DND-41 (cell line): ENCODE results near the gene PCLO.

ENCODE experiments used
- ATAC-seq: fragments of 200-7000 bp; cut with Tn5 transposase; 3 replicates; pipeline ENCODE4 v1.9.1; 2021; ENCODE audit warnings: low read depth; ENCODE audit not compliant: insufficient read depth
- DNase-seq: peaks from one replicate; pipeline ENCODE4 v3.0.0-alpha.2; 2020
- H2AFZ ChIP-seq: 2 replicates; pipeline ENCODE4 v1.6.0; 2012; ENCODE audit warnings: low read depth, low read length
- H3K27ac ChIP-seq: 2 replicates; pipeline ENCODE4 v1.5.1; 2012; ENCODE audit warnings: low read length, inconsistent platforms
- H3K27me3 ChIP-seq: fragments of 200-600 bp; sonication (generic); 2 replicates; pipeline ENCODE4 v1.6.0; 2012; ENCODE audit warnings: low read length, mild to moderate bottlenecking, inconsistent platforms; ENCODE audit not compliant: insufficient read depth, poor library complexity
- H3K36me3 ChIP-seq: 2 replicates; pipeline ENCODE4 v1.5.1; 2012; ENCODE audit warnings: low read length, inconsistent platforms; ENCODE audit not compliant: insufficient read depth
- H3K4me1 ChIP-seq: 2 replicates; pipeline ENCODE4 v1.5.1; 2012; ENCODE audit warnings: mild to moderate bottlenecking, low read length; ENCODE audit not compliant: insufficient read depth
- H3K4me2 ChIP-seq: 2 replicates; pipeline ENCODE4 v1.6.0; 2012; ENCODE audit warnings: mild to moderate bottlenecking, moderate library complexity, low read length, inconsistent platforms; ENCODE audit not compliant: insufficient read depth
- H3K4me3 ChIP-seq, 2 experiments: fragments of 200-600 bp in 1 of 2; shearing (Covaris generic) in 1 of 2; 2 replicates each; pipeline ENCODE4 v1.5.1; 2012 to 2016; ENCODE audit warnings: inconsistent platforms in 2 of 2, low read length in 2 of 2, mild to moderate bottlenecking in 2 of 2, low read depth in 1 of 2, moderate library complexity in 1 of 2
- H3K79me2 ChIP-seq: 2 replicates; pipeline ENCODE4 v1.6.0; 2012; ENCODE audit warnings: low read length, inconsistent platforms; ENCODE audit not compliant: insufficient read depth
- H3K9ac ChIP-seq: 2 replicates; pipeline ENCODE4 v1.6.0; 2012; ENCODE audit warnings: low read depth, mild to moderate bottlenecking, inconsistent platforms, low read length, moderate library complexity
- H3K9me3 ChIP-seq: 2 replicates; pipeline ENCODE4 v1.5.1; 2012; ENCODE audit warnings: low read length, moderate library complexity, mild to moderate bottlenecking, inconsistent platforms; ENCODE audit not compliant: insufficient read depth, severe bottlenecking
- H4K20me1 ChIP-seq: 2 replicates; pipeline ENCODE4 v1.6.0; 2012; ENCODE audit warnings: low read length; ENCODE audit not compliant: insufficient read depth
- CTCF ChIP-seq: IDR thresholded peaks from 2 replicates; pipeline ENCODE4 v1.5.1; 2012; ENCODE audit warnings: borderline replicate concordance, low read length, moderate library complexity, mild to moderate bottlenecking; ENCODE audit not compliant: poor library complexity, severe bottlenecking; ENCODE audit errors: extremely low read depth
- EZH2 ChIP-seq: IDR thresholded peaks from 3 replicates; pipeline ENCODE4 v1.6.1; 2012; ENCODE audit warnings: borderline replicate concordance, low read depth, mild to moderate bottlenecking, moderate library complexity, low read length, inconsistent platforms; ENCODE audit not compliant: severe bottlenecking

Gene PCLO

GRCh38 chr7:83204715-83205114 lies 42.0 kb upstream of the PCLO start:
- no peak overlapping the region for H3K27ac ChIP-seq
- H3K27me3 ChIP-seq = no peaks in the 10 kb centered on the region
- H3K9me3 ChIP-seq = no peaks in the 10 kb centered on the region
- H2AFZ ChIP-seq = no peak overlapping the region
- H3K4me2 ChIP-seq = no peak overlapping the region
- H3K4me1 ChIP-seq = no peaks in the 10 kb centered on the region
- H3K9ac ChIP-seq = no peak overlapping the region
- no peaks in the 10 kb centered on the region for H3K36me3 ChIP-seq
- DNase-seq = no peak
- no peaks in the 10 kb centered on the region for H4K20me1 ChIP-seq
- no peak overlapping the region for H3K4me3 ChIP-seq
- no peak for ATAC-seq
- TF ChIP-seq EZH2 (no peak), CTCF (no peak)
- no peaks in the 10 kb centered on the region for H3K79me2 ChIP-seq

GRCh38 chr7:83201355-83201754 lies 38.7 kb upstream of the PCLO start:
- TF ChIP-seq CTCF = no peak
- TF ChIP-seq EZH2 = no peak
- DNase-seq (no peak), ATAC-seq (no peak)
- H3K9me3 ChIP-seq = no peaks in the 10 kb centered on the region
- H3K4me1 ChIP-seq = no peaks in the 10 kb centered on the region
- no peak overlapping the region for H3K9ac ChIP-seq
- H3K27ac ChIP-seq = no peak overlapping the region
- no peaks in the 10 kb centered on the region for H3K27me3 ChIP-seq
- H3K4me3 ChIP-seq = no peak overlapping the region
- H3K36me3 ChIP-seq = no peaks in the 10 kb centered on the region
- H3K4me2 ChIP-seq = no peak overlapping the region
- H4K20me1 ChIP-seq = no peaks in the 10 kb centered on the region
- no peaks in the 10 kb centered on the region for H3K79me2 ChIP-seq
- no peak overlapping the region for H2AFZ ChIP-seq

- no peak for DNase-seq
- TF ChIP-seq EZH2 (no peak), CTCF (no peak)
- Histone ChIP-seq H3K4me1 (no peaks in the 10 kb centered on the region), H3K27ac (no peak overlapping the region), H3K36me3 (no peaks in the 10 kb centered on the region), H2AFZ (no peak overlapping the region), H3K79me2 (no peaks in the 10 kb centered on the region), H3K27me3 (no peaks in the 10 kb centered on the region), H3K9me3 (no peaks in the 10 kb centered on the region), H3K4me3 (no peak overlapping the region), H4K20me1 (no peaks in the 10 kb centered on the region), H3K9ac (no peak overlapping the region), H3K4me2 (no peak overlapping the region)
- ATAC-seq = no peak
Observed at GRCh38 chr7:83190659-83191389, 28.1 kb upstream of the PCLO start.

GRCh38 chr7:83178796-83179195 lies 16.1 kb upstream of the PCLO start:
- no peak overlapping the region for H2AFZ ChIP-seq
- ATAC-seq (no peak), DNase-seq (no peak)
- H3K9ac ChIP-seq = no peak overlapping the region
- no peaks in the 10 kb centered on the region for H3K9me3 ChIP-seq
- H3K4me1 ChIP-seq = no peaks in the 10 kb centered on the region
- H3K4me3 ChIP-seq = no peak overlapping the region
- no peak overlapping the region for H3K27ac ChIP-seq
- no peaks in the 10 kb centered on the region for H3K27me3 ChIP-seq
- no peak overlapping the region for H3K4me2 ChIP-seq
- H3K36me3 ChIP-seq = no peaks in the 10 kb centered on the region
- no peaks in the 10 kb centered on the region for H4K20me1 ChIP-seq
- no peaks in the 10 kb centered on the region for H3K79me2 ChIP-seq
- TF ChIP-seq CTCF (no peak), EZH2 (no peak)
